ENCODE data around the gene ENTREP1.
A peak's percentile ranks its signal among the peaks of the same experiment; 100 is the strongest.
"Not testable (repeated sequence)": the region's sequence is repeated elsewhere in the genome, so short reads cannot be mapped to it uniquely, and the experiment has no call there.

Gene ENTREP1, protein sequence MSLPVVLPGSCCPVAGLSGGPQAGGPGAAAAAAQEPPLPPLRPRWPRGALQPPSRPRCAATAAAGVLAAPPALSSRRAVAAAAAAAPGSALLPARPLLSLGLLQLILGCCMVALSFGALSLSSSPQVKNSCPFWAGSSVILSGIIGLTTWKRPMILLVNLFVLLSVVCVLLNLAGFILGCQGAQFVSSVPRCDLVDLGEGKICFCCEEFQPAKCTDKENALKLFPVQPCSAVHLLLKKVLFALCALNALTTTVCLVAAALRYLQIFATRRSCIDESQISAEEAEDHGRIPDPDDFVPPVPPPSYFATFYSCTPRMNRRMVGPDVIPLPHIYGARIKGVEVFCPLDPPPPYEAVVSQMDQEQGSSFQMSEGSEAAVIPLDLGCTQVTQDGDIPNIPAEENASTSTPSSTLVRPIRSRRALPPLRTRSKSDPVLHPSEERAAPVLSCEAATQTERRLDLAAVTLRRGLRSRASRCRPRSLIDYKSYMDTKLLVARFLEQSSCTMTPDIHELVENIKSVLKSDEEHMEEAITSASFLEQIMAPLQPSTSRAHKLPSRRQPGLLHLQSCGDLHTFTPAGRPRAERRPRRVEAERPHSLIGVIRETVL

DNA sequence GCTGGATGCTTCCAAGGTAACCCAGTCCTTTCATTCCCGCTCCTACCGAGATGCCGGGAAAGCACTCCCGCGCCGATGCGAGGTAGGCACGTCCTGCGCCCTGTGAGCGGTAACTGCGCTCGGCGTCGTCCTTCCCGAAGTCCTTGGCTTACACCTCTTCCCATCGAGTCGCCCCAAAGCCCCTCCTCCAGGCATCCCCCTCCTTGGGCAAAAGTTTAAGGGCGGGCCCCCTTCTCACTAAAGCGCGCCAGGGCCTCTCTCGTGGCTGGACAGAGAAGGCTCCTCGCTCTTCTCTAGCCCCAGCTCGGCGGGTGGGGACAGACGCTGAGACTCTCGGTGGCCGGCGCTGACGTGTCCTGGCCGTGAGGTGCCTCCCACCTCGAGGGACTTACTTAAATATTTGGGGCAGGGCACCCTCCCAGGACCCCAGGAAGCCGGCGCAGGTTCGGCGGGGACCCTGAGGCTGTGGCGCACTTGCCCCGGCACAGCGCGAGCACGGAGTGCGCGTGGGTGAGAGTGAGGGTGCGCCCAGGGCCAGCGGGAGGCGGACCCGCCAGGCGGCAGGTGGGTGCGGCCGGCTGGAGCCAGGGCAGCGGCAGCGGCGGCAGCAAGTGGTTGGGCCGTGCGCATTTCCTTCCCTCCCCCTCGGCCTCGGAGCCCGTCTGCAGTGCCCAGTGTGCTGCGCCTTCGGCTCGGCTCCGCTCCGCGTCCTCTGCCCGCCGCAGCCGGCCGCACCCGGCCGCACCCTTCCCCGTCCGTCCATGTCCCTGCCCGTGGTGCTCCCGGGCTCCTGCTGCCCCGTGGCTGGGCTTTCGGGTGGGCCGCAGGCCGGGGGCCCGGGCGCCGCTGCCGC, at the start of gene ENTREP1:
Gene ENTREP1, plus strand, starts transcription at position 667 of the 853 bp plus-strand sequence. Its CDS starts 95 bp downstream, at position 762.
- DNase-seq (ENCODE audit: low spot score in 2 of 2) (no peak), ATAC-seq (peak; percentile 47)
- H3K36me3 Mint-ChIP-seq, result no peaks in the 10 kb centered on the region
- no peak within 1 kb of the TSS for H3K27ac Mint-ChIP-seq
- no peaks in the 10 kb centered on the region for H3K4me1 Mint-ChIP-seq
- H3K9me3 Mint-ChIP-seq, result no peaks in the 10 kb centered on the region
- H3K4me3 Mint-ChIP-seq, result no peak within 1 kb of the TSS

DNA sequence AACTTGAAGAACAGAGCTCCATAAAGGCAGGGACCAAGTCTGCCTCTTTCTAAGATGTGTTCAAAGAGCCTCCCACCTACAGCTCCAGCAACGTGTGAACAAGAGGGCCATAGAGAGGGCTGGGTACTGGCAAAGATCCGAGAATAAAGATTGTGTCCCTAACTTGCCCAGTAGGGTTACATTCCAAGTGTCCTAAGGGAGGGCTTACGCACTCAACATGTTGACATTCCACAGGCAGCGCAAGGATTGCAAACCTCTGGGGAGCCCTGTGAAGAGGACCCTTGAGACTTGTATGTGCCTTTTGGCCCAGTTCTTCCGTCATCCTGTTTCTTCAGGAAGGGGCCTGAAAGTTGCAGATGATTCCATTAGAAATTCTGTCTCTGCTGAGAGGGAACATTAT, 48.2 kb upstream of the ENTREP1 start:
- Mint-ChIP-seq H3K27ac (no peak overlapping the region), H3K9me3 (peaks cover 9% of the 10 kb centered on the region), H3K4me3 (no peak overlapping the region), H3K36me3 (no peaks in the 10 kb centered on the region), H3K4me1 (no peaks in the 10 kb centered on the region)
- ATAC-seq, result no peak
- no peak for DNase-seq (ENCODE audit: low spot score in 2 of 2)

DNA sequence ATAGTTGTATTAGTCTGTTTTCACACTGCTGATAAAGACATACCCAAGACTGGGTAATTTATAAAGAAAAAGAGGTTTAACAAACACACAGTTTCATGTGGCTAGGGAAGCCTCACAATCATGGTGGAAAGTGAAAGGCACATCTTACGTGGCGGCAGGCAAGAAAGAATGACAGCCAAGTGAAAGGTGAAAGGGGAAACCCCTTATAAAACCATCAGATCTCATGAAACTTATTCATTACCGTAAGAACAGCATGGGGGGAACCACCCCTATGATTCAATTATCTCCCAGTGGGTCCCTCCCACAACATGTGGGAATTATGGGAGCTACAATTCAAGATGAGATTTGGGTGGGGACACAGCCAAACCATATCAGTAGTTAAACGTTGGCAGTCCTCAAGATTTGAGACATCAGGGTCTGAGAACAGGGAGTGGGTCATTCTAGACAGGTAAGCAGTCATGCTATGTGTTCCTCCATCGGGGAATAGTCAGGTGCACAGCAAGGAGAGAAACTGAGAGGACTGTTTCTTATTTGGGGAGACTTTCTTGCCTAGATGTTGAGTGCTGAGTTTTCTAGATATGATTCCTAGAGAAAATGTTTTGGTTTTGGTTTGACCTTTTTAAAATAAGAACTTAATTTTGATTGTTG, 45.8 kb upstream of the ENTREP1 start:
- ATAC-seq, result peak; percentile 84

DNA sequence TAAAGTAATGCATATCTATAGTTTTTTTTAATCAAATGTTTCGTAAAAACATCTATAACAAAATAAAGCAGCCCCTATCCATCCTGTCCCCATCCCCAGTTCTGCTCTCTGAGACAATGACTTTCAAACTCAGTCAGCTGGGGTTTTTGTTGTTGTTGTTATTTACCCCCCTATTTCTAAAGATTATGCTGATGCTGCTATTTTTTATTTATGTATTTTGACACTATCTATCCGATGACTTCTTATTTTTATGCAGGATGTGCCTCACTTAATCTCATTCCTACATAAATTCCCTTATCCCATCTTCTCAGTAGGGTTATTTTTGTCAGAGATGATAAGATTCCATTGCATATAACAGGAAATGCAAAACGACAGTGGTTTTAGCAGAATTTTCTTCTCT, 45.3 kb upstream of the ENTREP1 start:
- DNase-seq (ENCODE audit: low spot score in 2 of 2), result no peak

More for the DNA sequence above, 45.8 kb upstream of the ENTREP1 start:
- peaks cover 9% of the 10 kb centered on the region for H3K9me3 Mint-ChIP-seq
- H3K4me1 Mint-ChIP-seq, result no peaks in the 10 kb centered on the region
- no peaks in the 10 kb centered on the region for H3K36me3 Mint-ChIP-seq
- DNase-seq (ENCODE audit: low spot score in 2 of 2), result peak in 1 of 2 donors; percentile 50
- H3K4me3 Mint-ChIP-seq, result no peak overlapping the region
- no peak overlapping the region for H3K27ac Mint-ChIP-seq

DNA sequence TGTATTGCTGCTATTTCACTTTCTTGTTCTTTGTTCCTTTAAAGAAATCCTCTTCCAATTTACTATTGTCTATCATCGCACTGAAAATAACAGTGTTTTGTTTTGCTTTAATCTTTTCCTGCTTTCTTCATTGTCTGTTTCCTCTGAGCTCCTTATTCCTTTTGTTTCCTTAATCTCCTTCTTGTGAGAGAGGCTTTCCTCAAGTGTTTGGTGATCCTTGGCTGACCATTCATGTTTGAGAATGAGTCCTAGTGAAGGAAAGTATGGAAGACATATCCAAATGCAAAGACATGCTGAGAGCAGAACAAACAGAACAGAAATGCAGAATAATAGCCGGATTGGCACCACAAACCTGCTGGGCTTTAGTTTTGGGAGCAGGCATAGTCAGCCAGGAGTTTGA, 42.0 kb upstream of the ENTREP1 start:
- H3K4me1 Mint-ChIP-seq, result no peaks in the 10 kb centered on the region
- H3K27ac Mint-ChIP-seq, result no peak overlapping the region
- H3K36me3 Mint-ChIP-seq, result no peaks in the 10 kb centered on the region
- H3K9me3 Mint-ChIP-seq, result peaks cover 5% of the 10 kb centered on the region
- ATAC-seq (no peak), DNase-seq (ENCODE audit: low spot score in 2 of 2) (no peak)
- no peak overlapping the region for H3K4me3 Mint-ChIP-seq

More for the DNA sequence above, 45.3 kb upstream of the ENTREP1 start:
- no peak overlapping the region for H3K4me3 Mint-ChIP-seq
- no peak for ATAC-seq
- no peak overlapping the region for H3K27ac Mint-ChIP-seq
- H3K36me3 Mint-ChIP-seq, result no peaks in the 10 kb centered on the region
- peaks cover 9% of the 10 kb centered on the region for H3K9me3 Mint-ChIP-seq
- no peaks in the 10 kb centered on the region for H3K4me1 Mint-ChIP-seq

DNA sequence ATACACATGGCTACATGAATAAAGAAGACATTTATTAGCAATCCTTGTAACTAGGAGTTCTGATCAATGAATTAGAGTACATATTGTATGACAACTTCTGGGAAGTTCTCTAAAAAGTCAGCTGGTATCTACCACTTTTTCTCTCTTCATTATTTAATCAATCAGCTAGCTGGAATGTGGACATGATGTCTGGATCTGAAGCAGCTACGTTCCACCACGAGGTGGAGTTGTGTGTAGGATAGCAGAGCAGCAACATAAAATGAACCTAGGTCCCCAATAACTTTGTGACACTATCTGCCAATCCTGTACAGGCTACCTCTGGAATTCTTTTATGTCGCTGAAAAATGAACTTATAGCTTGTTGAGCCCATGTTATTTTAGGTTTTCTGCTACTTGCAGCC, 32.9 kb upstream of the ENTREP1 start:
- no peaks in the 10 kb centered on the region for H3K36me3 Mint-ChIP-seq
- no peak for ATAC-seq
- H3K4me3 Mint-ChIP-seq, result no peak overlapping the region
- H3K9me3 Mint-ChIP-seq, result no peaks in the 10 kb centered on the region
- H3K4me1 Mint-ChIP-seq, result no peaks in the 10 kb centered on the region
- no peak overlapping the region for H3K27ac Mint-ChIP-seq
- no peak for DNase-seq (ENCODE audit: low spot score in 2 of 2)

DNA sequence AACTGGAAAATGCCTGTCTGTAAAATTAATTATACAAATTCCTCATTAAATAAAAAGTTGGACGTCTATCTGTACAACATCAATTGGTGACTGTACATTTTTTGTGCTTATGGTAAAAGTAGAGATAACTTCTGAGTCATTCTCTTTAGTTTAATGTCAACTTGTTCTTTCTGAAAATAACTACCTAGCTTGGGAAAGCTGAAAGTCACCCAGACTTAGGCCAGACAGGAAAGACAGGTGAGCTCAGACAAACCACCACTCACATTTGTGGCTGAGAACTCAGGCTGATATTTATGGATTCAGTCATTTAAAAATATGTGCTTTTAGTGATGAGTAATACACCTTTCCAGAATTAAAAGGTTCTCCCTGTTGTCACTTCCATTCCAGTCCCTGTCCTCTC, 31.9 kb upstream of the ENTREP1 start:
- Mint-ChIP-seq H3K4me3 (no peak overlapping the region), H3K9me3 (no peaks in the 10 kb centered on the region), H3K4me1 (no peaks in the 10 kb centered on the region), H3K36me3 (no peaks in the 10 kb centered on the region), H3K27ac (no peak overlapping the region)
- no peak for ATAC-seq
- no peak for DNase-seq (ENCODE audit: low spot score in 2 of 2)

DNA sequence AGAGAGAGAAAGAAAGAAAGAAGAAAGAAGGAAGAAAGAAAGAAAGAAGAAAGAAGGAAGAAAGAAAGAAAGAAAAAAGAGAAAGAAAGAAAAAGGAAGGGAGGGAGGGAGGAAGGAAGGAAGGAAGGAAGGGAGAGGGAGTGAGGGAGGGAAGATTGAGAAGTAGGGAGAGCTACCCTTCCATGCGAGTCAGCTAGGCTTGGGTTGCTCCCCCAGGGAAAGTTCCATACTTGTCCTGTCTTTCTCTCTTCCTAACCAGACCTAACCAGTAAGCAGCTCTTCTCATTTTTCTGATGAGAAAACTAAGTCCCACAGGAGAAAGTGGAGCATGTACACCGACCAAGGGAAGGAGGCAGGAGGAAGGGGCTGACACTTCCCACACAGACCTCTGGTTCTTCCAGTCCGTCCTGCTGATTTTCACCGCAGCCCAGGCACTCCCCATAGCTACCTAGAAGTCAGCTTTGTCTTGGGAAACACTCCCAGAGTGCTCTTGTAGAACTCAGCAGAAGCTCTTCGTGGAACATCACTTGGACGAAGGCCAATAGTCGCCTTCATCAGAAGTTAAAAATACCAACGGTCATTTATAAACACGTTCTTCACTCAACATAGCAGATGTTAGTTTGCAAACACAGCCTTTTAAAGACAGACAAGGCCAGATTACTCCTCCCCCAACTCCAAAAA, 29.0 kb upstream of the ENTREP1 start:
- DNase-seq (ENCODE audit: low spot score in 2 of 2) (no peak), ATAC-seq (no peak)
- H3K27ac Mint-ChIP-seq, result no peak overlapping the region
- H3K9me3 Mint-ChIP-seq, result no peaks in the 10 kb centered on the region
- H3K4me3 Mint-ChIP-seq, result no peak overlapping the region
- no peaks in the 10 kb centered on the region for H3K4me1 Mint-ChIP-seq
- H3K36me3 Mint-ChIP-seq, result no peaks in the 10 kb centered on the region

DNA sequence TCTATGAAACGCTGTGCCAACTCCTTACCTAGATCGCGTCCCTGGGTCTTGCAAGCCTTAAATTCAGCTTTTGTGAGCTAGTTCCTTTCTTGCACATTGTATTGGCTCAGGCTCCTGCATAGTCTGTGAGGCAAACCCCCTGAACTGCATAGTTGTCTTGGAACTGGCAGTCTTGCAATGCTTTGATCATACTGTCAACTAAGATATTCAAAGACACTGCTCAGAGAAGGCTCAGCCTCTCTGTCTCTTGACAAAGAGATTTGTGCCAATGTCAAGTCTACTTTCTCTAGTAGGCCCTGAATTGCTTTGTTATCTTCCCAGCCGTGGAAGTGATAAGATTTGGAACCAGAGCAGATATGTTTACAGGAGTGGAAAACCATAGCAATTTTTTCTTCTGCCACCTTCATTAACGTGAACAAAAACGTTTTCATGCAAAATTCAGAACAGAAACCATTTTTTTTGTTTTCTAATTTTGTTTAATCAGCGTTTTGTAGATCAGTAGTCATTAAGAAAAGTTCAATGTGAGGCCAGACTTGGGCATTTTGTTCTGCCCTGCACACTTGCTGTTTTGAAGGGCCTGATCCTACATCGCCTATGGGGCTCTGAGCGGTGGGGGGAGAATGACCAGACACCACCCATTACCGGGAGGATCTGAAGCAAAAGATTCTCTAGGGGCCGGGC, 27.6 kb upstream of the ENTREP1 start:
- no peaks in the 10 kb centered on the region for H3K9me3 Mint-ChIP-seq

DNA sequence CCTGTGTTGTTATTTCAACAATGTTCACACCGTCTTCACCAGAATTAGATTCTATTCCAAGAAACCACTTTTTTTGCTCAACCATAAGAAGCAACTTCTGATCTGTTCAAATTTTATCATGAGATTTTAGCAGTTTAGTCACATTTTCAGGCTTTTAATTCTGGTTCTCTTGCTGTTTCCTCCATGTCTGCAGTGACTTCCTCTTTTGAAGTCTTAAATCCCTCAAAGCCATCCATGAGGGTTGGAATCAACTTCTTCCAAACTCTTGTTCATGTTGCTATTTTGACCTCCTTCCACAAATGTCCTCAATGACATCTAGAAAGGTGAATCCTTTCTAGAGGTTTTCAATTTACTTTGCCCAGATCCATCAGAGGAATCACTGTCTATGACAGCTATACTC, 25.7 kb upstream of the ENTREP1 start:
- H3K9me3 Mint-ChIP-seq, result no peaks in the 10 kb centered on the region
- no peaks in the 10 kb centered on the region for H3K4me1 Mint-ChIP-seq
- no peaks in the 10 kb centered on the region for H3K36me3 Mint-ChIP-seq
- ATAC-seq, result no peak
- H3K27ac Mint-ChIP-seq, result no peak overlapping the region
- DNase-seq (ENCODE audit: low spot score in 2 of 2), result no peak
- no peak overlapping the region for H3K4me3 Mint-ChIP-seq

More for the DNA sequence above, 27.6 kb upstream of the ENTREP1 start:
- Mint-ChIP-seq H3K4me1 (no peaks in the 10 kb centered on the region), H3K4me3 (no peak overlapping the region), H3K27ac (no peak overlapping the region), H3K36me3 (no peaks in the 10 kb centered on the region)
- DNase-seq (ENCODE audit: low spot score in 2 of 2), result no peak
- no peak for ATAC-seq

DNA sequence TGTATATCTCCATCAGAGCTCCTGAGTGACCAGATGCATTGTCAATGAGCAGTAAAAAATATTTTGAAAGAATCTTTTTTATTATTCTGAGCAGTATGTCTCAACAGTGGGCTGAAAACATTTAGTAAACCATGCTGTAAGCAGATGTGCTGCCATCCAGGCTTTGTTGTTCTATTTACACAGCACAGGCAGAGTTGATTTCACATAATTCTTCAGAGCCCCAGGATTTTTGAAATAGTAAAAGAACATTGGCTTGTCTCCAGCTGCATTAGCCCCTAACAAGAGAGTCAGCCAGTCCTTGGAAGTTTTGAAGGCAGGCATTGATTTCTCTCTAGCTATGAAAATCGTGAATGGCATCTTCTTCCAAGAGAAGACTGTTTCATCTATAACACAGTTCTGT, 25.2 kb upstream of the ENTREP1 start:
- H3K27ac Mint-ChIP-seq, result no peak overlapping the region
- no peak for DNase-seq (ENCODE audit: low spot score in 2 of 2)
- H3K4me1 Mint-ChIP-seq, result no peaks in the 10 kb centered on the region
- no peak for ATAC-seq
- H3K9me3 Mint-ChIP-seq, result no peaks in the 10 kb centered on the region
- no peaks in the 10 kb centered on the region for H3K36me3 Mint-ChIP-seq
- no peak overlapping the region for H3K4me3 Mint-ChIP-seq

DNA sequence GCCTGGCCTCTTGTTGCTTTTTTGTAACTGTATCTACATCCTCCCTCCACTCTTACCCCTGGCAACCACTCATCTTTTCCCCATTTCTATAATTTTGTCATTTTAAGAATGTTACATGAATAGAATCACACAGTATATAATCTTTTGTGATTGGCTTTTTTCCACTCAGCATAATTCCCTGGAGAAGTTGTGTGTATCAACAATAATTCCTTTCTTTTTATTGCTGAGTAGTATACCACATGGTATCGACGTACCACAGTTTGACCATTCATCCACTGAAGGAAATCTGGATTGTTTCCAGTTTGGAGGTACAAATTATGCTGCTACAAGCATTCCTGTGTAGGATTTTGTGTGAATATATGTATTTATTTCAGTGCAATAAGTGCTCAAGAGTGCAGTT, 21.7 kb upstream of the ENTREP1 start:
- Mint-ChIP-seq H3K4me3 (no peak overlapping the region), H3K36me3 (no peaks in the 10 kb centered on the region), H3K9me3 (no peaks in the 10 kb centered on the region), H3K4me1 (no peaks in the 10 kb centered on the region), H3K27ac (no peak overlapping the region)
- no peak for ATAC-seq
- no peak for DNase-seq (ENCODE audit: low spot score in 2 of 2)

DNA sequence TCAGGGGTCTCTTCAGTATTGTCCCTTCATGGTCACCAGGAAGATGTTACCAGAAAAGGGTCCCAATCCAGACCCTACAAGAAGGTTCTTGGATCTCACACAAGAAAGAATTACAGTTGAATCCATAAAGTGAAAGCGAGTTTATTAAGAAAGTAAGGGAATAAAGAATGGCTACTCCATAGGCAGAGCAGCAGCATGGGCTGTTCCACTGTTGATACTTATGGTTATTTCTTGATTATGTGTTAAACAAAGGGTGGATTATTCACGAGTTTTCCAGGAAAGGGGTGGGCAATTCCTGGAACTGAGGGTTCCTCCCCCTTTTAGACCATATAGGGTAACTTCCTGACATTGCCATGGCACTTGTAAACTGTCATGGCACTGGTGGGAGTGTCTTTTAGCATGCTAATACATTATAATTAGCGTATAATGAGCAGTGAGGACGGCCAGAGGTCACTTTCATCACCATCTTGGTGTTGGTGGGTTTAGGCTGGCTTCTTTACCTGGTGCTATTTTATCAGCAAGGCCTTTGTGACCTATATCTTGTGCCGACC, 18.0 kb upstream of the ENTREP1 start:
- not testable (repeated sequence) for H3K27ac Mint-ChIP-seq; DNase-seq (ENCODE audit: low spot score in 2 of 2); H3K4me3 Mint-ChIP-seq; H3K9me3 Mint-ChIP-seq; H3K4me1 Mint-ChIP-seq; H3K36me3 Mint-ChIP-seq; ATAC-seq

Measured in stimulated activated effector memory CD8-positive, alpha-beta T cell treated with anti-CD3 and anti-CD28 coated beads, Interleukin-12 subunit alpha, Interleukin-12 subunit beta, amount 100 ng/mL, for 72 hours (primary cell).